Right ventricle myocardium inferior (tissue), 1 donor: ENCODE results near the gene ALOX12B. TPM values are rescaled to one million over a fixed set of nuclear protein-coding genes. Genes with fewer than 3 reads are reported as not detected.
"Not testable (repeated sequence)": the region's sequence is repeated elsewhere in the genome, so short reads cannot be mapped to it uniquely, and the experiment has no call there.

Experiments used
- ATAC-seq: fragments of 200-7000 bp; cut with Tn5 transposase; one replicate; pipeline ENCODE4 v1.9.1; 2020; ENCODE audit warnings: mild to moderate bottlenecking, moderate library complexity
- DNase-seq: peaks from one replicate; pipeline ENCODE4 v3.0.0; 2021; ENCODE audit errors: missing footprints
- intact Hi-C: fragments of 100-400 bp; cut with DNase I; formaldehyde crosslinking; loops from one replicate; pipeline ENCODE4 v1.11.0; 2022
- total RNA-seq: library from RNA; stranded (reverse); fragmentation: NEBNext Ultra II Directional; extraction: Animal tissue kit (Norgen Biotek cat#: 25700); gene quantifications from one replicate; pipeline ENCODE4 v1.2.1, GENCODE V29; 2021
- donor health status: DM: no; HTN: yes; CAD: no; lungs with severe emphysema.

The ALOX12B gene
- total RNA-seq, 1 donor from 2014 or later, result not detected

DNA sequence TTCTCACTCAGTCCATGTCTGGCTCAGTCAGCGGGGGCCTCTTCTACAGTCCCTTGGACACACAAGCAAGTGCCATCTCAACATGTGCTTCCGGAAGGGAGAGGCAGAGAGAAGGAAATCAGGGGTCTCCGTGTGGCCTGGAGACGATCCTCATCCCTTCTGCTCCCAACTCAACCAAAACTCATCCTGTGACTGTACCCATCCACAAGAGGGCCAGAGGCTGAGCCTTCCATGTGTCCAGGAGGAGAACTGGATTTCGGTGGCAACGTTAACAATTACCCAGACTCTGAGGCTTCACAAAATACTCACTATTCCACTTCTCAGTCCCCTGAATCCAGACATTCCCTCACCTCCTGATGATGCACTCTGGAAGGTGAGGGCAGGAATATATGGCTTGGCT lies 7.8 kb upstream of the ALOX12B start:
- no peak for DNase-seq
- no peak for ATAC-seq
- intact Hi-C loops, result no loop called here

GRCh38 chr17:8091033-8091687 lies 3.6 kb upstream of the ALOX12B start:
- intact Hi-C loops, result loop anchor here (5.0 kb wide), 1 partner anchor 211 kb away; no protein-coding TSS in a partner anchor
- ATAC-seq, result no peak
- DNase-seq, result no peak

- ATAC-seq, result no peak
- no peak for DNase-seq
- intact Hi-C loops, result loop anchor here (5.0 kb wide), 1 partner anchor 213 kb away; no protein-coding TSS in a partner anchor
Measured at GRCh38 chr17:8089728-8090127, 2.2 kb upstream of the ALOX12B start.

GRCh38 chr17:8087952-8088230 lies 375 bp upstream of the ALOX12B start:
- intact Hi-C loops, result no loop called here
- no peak for DNase-seq
- ATAC-seq, result no peak

DNA sequence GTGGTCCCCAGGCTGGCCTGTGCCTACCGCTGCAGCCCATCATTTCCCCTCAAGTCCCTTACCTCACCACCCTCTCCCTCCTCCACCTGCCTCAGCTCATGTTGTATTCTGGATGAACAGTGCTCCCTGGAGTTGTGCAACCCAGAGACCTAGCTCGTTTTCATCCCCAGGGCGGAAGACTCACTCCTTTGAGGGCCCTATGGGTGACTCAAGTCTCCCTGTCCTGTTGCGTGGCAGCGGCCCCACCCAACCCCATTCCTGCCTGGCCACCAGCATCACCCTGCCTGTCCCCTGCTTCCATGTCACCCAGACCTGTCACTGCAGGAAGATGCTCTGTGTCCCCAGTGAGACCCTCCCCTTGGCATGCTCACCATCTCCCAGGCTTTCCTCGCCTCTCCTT lies 3.3 kb downstream of the ALOX12B start:
- DNase-seq (no peak), ATAC-seq (no peak)
- intact Hi-C loops, result no loop called here

DNA sequence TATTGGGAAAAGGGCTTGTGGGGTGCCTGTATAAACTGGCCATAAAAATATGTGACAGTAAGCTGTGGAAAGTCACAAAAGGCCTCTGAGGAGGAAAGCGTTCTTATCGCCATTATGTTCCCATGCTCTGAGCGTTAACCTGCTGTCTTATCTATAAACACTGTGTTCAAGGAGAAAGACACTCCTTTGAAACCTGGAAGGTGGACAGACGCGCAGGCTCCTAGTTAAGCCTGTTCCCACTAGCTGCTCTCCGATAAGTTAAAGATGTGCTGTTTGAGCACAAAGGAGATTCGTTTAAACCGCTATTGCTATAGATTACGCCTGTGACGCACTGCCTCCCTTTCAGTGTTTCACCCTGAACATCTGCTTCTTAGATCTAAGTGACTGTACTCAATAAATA lies 5.2 kb downstream of the ALOX12B start:
- ATAC-seq (no peak), DNase-seq (no peak)
- intact Hi-C loops, result no loop called here

DNA sequence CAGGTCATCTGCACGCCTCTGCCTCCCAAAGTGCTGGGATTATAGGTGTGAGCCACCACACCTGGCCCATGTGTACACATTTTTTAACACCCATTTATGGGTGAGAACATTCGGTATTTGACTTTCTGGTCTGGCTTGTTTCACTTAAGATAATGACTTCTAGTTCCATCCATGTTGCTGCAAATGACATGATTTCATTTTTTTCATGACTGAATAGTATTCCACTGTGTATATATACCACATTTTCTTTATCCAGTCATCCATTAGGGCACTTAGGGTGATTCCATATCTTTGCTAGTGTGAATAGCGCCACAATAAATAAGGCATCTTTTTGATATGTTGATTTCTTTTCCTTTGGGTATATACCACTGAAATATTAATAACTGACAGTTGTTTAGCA lies 5.6 kb downstream of the ALOX12B start:
- ATAC-seq, result no peak
- intact Hi-C loops, result no loop called here
- DNase-seq, result no peak

- intact Hi-C loops, result no loop called here
- DNase-seq, result no peak
- no peak for ATAC-seq
Measured at GRCh38 chr17:8080799-8081219, 6.7 kb downstream of the ALOX12B start.

DNA sequence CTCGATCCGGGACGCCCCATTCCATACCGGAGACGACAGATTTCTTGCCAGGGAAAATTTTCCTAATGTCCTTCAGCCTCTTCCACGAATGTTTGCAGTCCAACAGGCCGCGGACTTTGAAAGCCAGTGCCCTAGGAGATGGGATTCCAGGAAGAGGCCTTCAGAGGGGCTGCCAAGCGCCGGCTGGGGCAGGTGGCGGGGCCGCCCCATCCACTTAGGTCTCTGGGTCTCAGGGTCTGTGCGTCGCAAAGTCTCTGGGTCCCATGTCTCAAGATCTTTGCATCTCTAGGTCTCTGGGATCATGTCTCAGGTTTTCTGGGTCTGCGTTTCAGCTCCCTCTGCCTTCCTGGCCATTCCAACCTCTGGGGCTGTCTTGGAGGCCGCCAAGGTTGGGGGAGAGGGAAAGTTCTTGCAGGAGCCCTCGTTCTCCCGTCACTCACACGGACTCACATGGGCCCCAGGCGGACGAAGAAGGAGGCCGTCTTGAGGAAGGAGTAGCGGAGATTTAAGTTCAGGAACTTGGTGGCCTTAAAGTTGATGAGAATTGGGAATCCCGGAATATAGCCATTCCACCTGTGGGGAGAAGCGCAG lies 7.2 kb downstream of the ALOX12B start:
- ATAC-seq (peak; percentile 17), DNase-seq (no peak)
- intact Hi-C loops, result no loop called here

DNA sequence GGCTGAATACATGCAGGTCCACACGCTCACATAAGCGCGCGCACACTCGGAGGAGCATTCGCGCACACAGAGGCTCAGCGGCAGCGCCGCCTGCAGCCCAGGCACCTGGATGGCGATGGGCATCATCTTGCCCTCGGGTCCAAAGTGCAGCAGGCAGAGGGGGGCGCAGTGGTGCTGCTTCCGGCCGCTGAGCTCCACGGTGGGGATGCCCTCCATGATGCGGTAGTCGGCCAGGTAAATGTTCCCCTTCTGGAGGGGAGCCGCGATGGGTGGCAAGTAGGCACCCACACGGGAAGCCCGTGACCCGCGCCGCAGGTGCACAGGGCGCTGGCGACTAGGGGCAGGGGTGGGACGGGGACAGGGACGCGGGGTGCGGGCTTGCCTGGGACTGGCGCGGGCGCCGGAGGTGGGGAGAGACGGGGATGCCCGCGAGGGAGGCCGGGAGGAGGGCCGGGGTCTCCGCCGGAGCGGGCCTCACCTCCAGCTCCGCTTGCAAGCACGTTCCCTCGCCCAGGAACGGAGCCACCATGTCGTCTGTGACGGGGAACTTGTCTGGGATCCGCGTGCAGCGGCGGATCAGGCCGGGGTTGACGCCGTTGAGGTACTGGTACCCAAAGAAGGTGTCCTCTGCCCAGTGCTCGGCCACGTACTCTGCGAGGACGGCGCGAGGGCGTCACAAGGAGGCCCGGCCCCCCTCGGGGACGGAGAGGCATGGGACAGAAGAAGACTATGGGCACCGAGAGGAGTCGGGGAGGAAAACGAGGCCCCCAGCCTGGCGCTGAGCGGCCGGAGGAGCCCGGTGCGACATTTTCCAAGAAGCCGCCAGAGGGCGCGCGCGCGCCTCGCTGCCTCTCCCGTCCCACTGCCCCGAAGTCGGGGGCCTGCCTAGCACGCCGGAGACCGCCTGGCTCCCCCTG lies 8.0 kb downstream of the ALOX12B start:
- intact Hi-C loops, result no loop called here
- DNase-seq (peak; percentile 87), ATAC-seq (peak; percentile 90)

DNA sequence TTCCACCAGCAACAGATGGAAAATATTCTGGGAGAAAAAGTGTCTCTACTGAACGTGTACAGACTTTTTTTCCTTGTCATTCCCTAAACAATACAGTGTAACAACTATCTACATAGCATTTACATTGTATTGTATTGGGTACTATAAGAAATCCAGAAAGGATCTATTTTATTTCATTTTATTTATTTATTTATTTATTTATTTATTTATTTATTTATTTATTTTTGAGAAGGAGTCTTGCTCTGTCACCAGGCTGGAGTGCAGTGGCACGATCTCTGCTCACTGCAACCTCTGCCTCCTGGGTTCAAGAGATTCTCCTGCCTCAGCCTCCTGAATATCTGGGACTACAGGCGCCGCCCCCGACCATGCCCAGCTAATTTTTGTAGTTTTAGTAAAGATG lies 9.6 kb downstream of the ALOX12B start:
- DNase-seq, intact Hi-C loops, ATAC-seq: not testable (repeated sequence)

- intact Hi-C loops, result no loop called here
- DNase-seq (no peak), ATAC-seq (no peak)
Measured at GRCh38 chr17:8076502-8077266, 10.8 kb downstream of the ALOX12B start.

DNA sequence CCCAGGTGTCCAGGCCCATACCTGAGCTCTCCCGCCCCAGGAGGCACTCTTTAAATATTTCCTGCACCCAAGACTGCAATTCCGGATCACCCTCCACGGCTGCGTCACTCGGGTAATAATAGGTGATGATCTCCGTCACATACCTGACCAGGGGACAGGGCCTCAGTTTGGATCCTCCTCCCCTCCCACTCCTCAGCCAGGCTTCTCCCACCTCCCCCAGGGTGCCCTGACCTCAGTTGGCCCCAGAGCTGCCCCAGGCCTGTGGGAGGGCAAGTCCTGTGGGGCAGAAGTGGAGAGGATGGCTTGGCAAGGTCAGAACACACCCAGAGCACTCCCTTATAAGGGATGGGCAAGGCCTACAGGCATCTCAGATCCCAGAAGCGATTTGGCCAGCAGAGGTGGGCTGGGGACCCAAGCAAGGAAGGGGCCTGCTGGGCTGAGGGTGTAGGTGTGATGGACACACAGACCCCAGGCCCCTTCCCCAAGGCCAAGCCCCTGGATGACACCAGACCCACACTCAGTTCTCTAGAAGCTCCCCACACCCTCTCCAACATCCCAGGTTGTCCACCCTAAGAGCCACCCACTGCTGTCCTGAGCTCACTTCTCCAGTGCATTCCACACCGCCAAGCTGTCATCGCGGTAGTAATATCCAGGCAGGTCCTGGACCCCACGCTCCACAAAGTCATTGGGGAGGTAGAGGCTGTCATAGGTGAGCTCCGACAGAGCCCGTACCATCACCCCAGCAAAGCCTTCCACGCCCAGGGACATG lies 11.8 kb downstream of the ALOX12B start:
- intact Hi-C loops, result no loop called here
- ATAC-seq, result no peak
- DNase-seq, result no peak

DNA sequence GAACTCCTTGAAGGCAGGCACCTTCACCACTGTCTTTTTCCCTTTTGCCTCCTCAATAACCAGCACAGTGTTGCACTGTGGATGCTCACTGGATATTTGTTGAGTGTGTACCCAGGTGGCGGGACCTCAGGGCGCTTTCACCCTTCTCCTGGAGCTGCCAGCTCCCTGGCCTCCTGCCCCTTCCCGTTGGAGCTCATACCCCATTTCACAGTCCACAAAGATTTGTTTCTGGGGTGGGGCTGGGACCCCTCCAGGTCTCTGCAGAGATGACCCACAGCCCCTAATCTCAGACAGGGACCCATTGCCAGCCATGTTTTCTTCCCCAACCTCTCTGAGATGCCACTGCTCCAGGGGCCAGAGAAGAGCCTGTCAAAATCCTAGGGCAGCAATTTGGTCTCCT lies 12.4 kb downstream of the ALOX12B start:
- no peak for DNase-seq
- intact Hi-C loops, result no loop called here
- ATAC-seq, result no peak

GRCh38 chr17:8074554-8074953 lies 13.0 kb downstream of the ALOX12B start:
- DNase-seq, result no peak
- no peak for ATAC-seq
- intact Hi-C loops, result loop anchor here (5.0 kb wide), 1 partner anchor 38 kb away; no protein-coding TSS in a partner anchor

DNA sequence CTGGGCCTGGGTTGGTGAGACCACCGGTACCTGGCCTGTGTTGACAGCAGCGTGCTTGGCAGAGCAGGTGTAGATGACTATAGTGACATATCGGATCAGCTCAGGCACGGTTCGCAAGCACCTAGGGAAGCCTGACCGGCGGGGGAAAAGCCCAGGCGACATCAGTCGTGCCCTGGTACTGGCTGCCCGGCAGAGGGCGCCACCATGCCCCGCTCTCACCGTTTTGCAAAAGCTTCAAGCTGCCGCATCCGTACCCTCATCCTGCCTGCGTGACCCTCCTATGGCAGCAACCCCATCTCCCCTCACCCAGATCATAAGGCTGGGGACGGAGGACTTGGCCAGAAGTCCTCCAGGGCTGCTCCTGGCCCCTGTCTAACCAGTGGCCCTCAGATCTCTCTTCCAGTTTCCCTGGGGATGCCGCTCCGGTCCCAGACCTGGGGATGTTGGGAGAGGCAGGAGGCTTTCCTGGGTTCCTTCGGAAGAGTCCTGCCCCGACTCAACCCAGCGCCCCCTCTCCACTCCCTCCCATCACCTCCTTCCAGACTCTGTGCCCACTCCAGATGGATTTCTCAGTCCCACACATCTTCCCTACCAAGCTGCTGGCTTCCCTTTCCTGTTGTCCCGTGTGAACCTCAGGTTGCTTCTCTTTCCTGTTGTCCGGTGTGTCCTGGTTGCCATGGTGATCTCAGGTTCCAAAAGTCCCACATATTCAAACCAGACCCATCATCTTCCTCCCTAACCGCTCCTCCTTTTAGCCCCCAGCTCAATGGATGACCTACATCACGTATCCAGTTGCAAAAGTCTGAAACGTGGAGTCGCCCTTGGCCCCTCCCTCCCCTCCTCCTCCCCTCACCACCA lies 13.7 kb downstream of the ALOX12B start:
- peak; percentile 59 for ATAC-seq
- intact Hi-C loops, result loop anchor here (5.0 kb wide), 1 partner anchor 38 kb away; no protein-coding TSS in a partner anchor
- peak; percentile 87 for DNase-seq

DNA sequence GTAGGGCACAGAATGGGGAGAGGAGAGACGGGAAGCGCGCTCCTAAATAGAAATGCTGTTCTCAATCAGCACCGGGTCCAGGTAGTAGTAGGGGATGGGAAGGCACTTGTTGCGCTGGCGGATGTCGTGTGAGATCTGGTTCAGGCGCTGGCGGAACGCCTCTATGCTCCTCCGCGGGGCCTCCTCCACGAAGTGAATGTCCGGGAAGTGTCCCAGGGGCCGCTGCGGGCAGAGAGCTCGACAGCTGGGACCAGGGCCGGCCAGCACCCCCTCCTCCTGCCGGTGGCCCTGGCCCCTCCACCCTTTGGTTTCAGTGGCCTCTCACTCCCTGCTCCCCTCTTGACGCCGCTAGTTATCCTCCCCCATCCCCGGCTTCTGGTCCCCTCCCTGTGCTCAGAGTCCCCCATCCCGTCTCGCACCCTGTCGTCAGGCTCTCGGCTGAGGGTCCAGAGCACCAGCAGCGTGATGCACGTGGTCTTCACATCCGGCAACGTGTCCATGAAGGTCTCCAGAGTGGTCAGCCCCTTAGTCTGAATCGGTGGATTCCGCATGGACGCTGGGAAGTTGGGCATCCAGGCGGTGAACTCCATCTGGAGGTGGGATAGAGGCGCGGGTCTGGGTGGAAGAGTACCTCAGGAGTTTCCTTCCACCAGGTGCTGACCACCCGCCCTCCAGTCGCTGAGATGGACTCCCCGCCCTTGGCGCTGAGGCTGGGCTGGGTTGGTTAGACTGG lies 14.6 kb downstream of the ALOX12B start:
- DNase-seq (no peak), ATAC-seq (no peak)
- intact Hi-C loops, result loop anchor here (5.0 kb wide), 1 partner anchor 39 kb away; no protein-coding TSS in a partner anchor
